Esophagus muscularis mucosa (tissue), 4 donors: ENCODE measurements around the gene TMEM63C. TPM values are rescaled to one million over a fixed set of nuclear protein-coding genes. Genes with fewer than 3 reads are reported as not detected.

Experiments
- DNase-seq: peaks from one replicate; pipeline ENCODE4 v3.0.0-alpha.2; 2017; ENCODE audit errors: extremely low spot score
- H3K27ac ChIP-seq, 4 donors: fragments of 200-600 bp; sonication (generic); replicated peaks in 1 of 4; 1 replicate in 3 of 4; 2 replicates in 1 of 4; pipeline ENCODE4 v1.5.1; 2016 to 2019; ENCODE audit warnings: mild to moderate bottlenecking in 1 of 4
- H3K27me3 ChIP-seq, 4 donors: fragments of 200-600 bp; sonication (generic); one replicate each; pipeline versions ENCODE4 v1.5.1 to v1.6.0; 2016 to 2019
- H3K36me3 ChIP-seq, 4 donors: fragments of 200-600 bp; sonication (generic); one replicate each; pipeline ENCODE4 v1.5.1; 2016 to 2019
- H3K4me1 ChIP-seq, 4 donors: fragments of 200-600 bp; sonication (generic); one replicate each; pipeline ENCODE4 v1.5.1; 2016 to 2019
- H3K4me3 ChIP-seq, 4 donors: fragments of 200-600 bp; sonication (generic); 1 replicate in 2 of 4; 2 replicates in 2 of 4; pipeline ENCODE4 v1.5.1; 2016 to 2019; ENCODE audit warnings: mild to moderate bottlenecking in 4 of 4, moderate library complexity in 1 of 4
- H3K9me3 ChIP-seq, 4 donors: fragments of 200-600 bp; sonication (generic); 1 replicate in 3 of 4; 2 replicates in 1 of 4; pipeline ENCODE4 v1.5.1; 2016 to 2019
- CTCF ChIP-seq, 3 experiments: fragments of 200-600 bp in 2 of 3; fragments of 450-650 bp in 1 of 3; sonication (generic) in 2 of 3; IDR thresholded peaks; one replicate each; pipeline ENCODE4 v1.5.1; 2017 to 2019; ENCODE audit warnings: antibody characterized with exemption in 3 of 3, mild to moderate bottlenecking in 2 of 3, moderate library complexity in 1 of 3
- EP300 ChIP-seq: sonication (generic); formaldehyde crosslinking; IDR thresholded peaks from one replicate; pipeline ENCODE4 v1.6.1; 2017; ENCODE audit warnings: antibody characterized with exemption
- POLR2A ChIP-seq: fragments of 450-650 bp; IDR thresholded peaks from one replicate; pipeline ENCODE4 v1.6.1; 2017; ENCODE audit warnings: antibody characterized with exemption, moderate library complexity, mild to moderate bottlenecking, low read depth
- POLR2AphosphoS5 ChIP-seq, 2 donors: sonication (generic); formaldehyde crosslinking; IDR thresholded peaks; one replicate each; pipeline ENCODE4 v1.6.1; 2017; ENCODE audit warnings: antibody characterized with exemption in 2 of 2
- WGBS: methylation state at CpG from one replicate; pipeline ENCODE4 v1.1.5; 2018; 5-methylcytosine and 5-hydroxymethylcytosine counted together
- intact Hi-C: fragments of 100-400 bp; cut with DNase I; formaldehyde crosslinking; loops from one replicate; pipeline ENCODE4 v1.15.1; 2023
- total RNA-seq, 4 donors: library from RNA; depleted of rRNA; stranded (reverse); fragments of >200 nt; gene quantifications; one replicate each; pipeline versions ENCODE4 v1.1.0 to v1.2.1, GENCODE V29; 2016

Gene TMEM63C
- total RNA-seq, 4 donors from 2014 or later: 0.83 to 5.0 (median 1.1) TPM

GRCh38 chr14:77178656-77179055 is 2.9 kb upstream of the TMEM63C start:
- H3K27me3 ChIP-seq: peaks cover 0 to 56% (median 17%) of the 10 kb centered on the region in 4 donors
- TF ChIP-seq POLR2A (no peak), EP300 (no peak), POLR2AphosphoS5 (IDR thresholded peaks at IDR 0.05) (no peak), CTCF (IDR thresholded peaks at IDR 0.05) (no peak)
- H3K4me1 ChIP-seq: peaks cover 0 to 13% (median 12%) of the 10 kb centered on the region in 4 donors
- H3K27ac ChIP-seq: no peak overlapping the region
- intact Hi-C loops: no loop called here
- no peaks in the 10 kb centered on the region for H3K9me3 ChIP-seq
- H3K4me3 ChIP-seq: no peak overlapping the region
- WGBS: 43% methylated on average over 3 of the region's 3 CpGs
- no peak for DNase-seq
- no peaks in the 10 kb centered on the region for H3K36me3 ChIP-seq

- Histone ChIP-seq H3K27me3 (peaks cover 0 to 72% (median 17%) of the 10 kb centered on the region in 4 donors), H3K9me3 (no peaks in the 10 kb centered on the region), H3K4me3 (peak overlapping the region; percentile 36 to 46 (median 38)), H3K27ac (no peak overlapping the region), H3K36me3 (no peaks in the 10 kb centered on the region), H3K4me1 (peaks cover 0 to 13% (median 12%) of the 10 kb centered on the region in 4 donors)
- DNase-seq: no peak
- intact Hi-C loops: no loop called here
- WGBS: 38% methylated on average over 8 of the region's 12 CpGs
- TF ChIP-seq POLR2AphosphoS5 (IDR thresholded peaks at IDR 0.05) (no peak), CTCF (IDR thresholded peaks at IDR 0.05) (no peak), POLR2A (no peak), EP300 (no peak)
Observed at GRCh38 chr14:77180726-77181602, 634 bp upstream of the TMEM63C start.

- Histone ChIP-seq H3K4me3 (no peak overlapping the region), H3K9me3 (no peaks in the 10 kb centered on the region)
Observed at GRCh38 chr14:77183896-77184295, 2.3 kb downstream of the TMEM63C start.

GRCh38 chr14:77184396-77185092 is 2.9 kb downstream of the TMEM63C start:
- intact Hi-C loops: no loop called here
- no peak for TF ChIP-seq EP300
- no peak for TF ChIP-seq CTCF (IDR thresholded peaks at IDR 0.05)
- no peak for TF ChIP-seq POLR2A
- no peak for TF ChIP-seq POLR2AphosphoS5 (IDR thresholded peaks at IDR 0.05)
- H3K4me1 ChIP-seq: peaks cover 0 to 13% (median 12%) of the 10 kb centered on the region in 4 donors
- no peak for DNase-seq
- no peaks in the 10 kb centered on the region for H3K9me3 ChIP-seq
- no peak overlapping the region for H3K4me3 ChIP-seq
- H3K27me3 ChIP-seq: peaks cover 0 to 88% (median 22%) of the 10 kb centered on the region in 4 donors
- WGBS: 61% methylated on average over 10 of the region's 11 CpGs
- no peaks in the 10 kb centered on the region for H3K36me3 ChIP-seq
- H3K27ac ChIP-seq: no peak overlapping the region

More at GRCh38 chr14:77183896-77184295, 2.3 kb downstream of the TMEM63C start:
- TF ChIP-seq CTCF (IDR thresholded peaks at IDR 0.05): no peak
- no peak for TF ChIP-seq POLR2A
- Histone ChIP-seq H3K4me1 (peaks cover 0 to 13% (median 12%) of the 10 kb centered on the region in 4 donors), H3K27ac (no peak overlapping the region), H3K36me3 (no peaks in the 10 kb centered on the region), H3K27me3 (peaks cover 0 to 91% (median 22%) of the 10 kb centered on the region in 4 donors)
- 60% methylated on average over 2 of the region's 5 CpGs for WGBS
- DNase-seq: no peak
- intact Hi-C loops: no loop called here
